GM19463 (cell line): ENCODE measurements around the gene MRPL22.
A peak's percentile ranks its signal among the peaks of the same experiment; 100 is the strongest.
"Not testable (repeated sequence)": the region's sequence is repeated elsewhere in the genome, so short reads cannot be mapped to it uniquely, and the experiment has no call there.

ENCODE experiments used
- ATAC-seq: cut with Tn5 transposase; IDR thresholded peaks from one replicate; pipeline ENCODE4 v1.9.1; 2021; ENCODE audit warnings: mild to moderate bottlenecking, moderate library complexity; ENCODE audit not compliant: unreplicated experiment

MRPL22 gene

GRCh38 chr5:154993461-154993860 lies 52.6 kb downstream of the MRPL22 start:
- no peak for ATAC-seq

DNA sequence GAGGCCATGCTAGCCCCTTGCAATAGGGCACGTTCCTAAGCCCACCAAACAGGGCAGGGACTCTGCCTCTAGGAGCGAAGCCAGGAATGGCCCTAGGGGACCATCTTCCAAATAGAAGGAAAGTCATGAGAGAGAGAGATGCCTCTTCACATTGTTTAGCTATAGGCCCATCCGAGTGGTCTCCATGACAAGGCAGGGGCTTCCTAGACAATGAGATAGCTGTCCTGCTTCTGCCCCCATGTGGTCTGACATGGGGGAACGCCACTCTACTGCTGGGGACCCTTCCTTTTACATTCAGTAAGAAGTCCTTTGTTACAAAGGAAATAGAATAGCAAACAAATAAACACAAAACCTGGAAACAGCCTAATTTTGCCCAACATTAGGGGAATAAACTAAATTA lies 54.8 kb downstream of the MRPL22 start:
- ATAC-seq, result no peak

DNA sequence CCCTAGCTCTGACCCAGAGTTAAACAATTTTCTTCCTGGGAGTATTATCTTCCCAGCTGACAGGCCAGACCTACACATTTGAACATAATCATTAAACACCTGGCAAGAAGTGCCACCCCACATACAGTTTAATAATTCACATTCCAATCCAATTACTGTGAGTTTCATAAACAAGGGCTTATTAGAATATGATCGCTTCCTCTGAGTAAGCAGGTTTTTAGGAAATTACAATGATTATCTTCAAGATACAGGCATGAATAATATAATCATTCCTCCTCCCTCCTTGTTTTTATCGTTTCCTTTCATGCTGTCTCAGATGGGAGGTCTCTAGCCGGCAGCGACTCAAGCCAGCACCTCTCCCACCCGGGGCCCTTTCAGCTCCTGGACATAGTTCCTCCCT lies 56.9 kb downstream of the MRPL22 start:
- ATAC-seq, result no peak

GRCh38 chr5:154999865-155000264 lies 59.0 kb downstream of the MRPL22 start:
- ATAC-seq, result no peak

DNA sequence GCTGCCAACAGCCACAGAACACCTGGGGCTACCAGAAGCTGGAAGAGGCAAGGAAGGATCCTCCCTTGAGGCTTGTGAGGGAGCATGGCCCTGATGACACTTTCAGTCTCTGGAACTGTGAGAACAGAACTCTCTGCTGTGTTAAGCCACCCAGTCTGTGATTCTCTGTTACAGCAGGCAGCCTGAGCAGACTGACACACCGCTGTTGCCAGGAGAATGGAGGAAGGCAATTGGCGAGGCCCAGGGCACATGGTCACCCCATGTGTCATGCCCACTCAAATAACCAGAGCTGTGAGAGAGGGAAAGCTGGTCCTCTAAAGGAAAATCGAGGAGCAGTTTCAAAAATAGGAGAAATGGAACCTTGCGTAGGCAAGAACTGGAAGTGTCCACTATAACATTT lies 60.6 kb downstream of the MRPL22 start:
- ATAC-seq, result no peak

- not testable (repeated sequence) for ATAC-seq
Observed at GRCh38 chr5:155002722-155003121, 61.8 kb downstream of the MRPL22 start.

DNA sequence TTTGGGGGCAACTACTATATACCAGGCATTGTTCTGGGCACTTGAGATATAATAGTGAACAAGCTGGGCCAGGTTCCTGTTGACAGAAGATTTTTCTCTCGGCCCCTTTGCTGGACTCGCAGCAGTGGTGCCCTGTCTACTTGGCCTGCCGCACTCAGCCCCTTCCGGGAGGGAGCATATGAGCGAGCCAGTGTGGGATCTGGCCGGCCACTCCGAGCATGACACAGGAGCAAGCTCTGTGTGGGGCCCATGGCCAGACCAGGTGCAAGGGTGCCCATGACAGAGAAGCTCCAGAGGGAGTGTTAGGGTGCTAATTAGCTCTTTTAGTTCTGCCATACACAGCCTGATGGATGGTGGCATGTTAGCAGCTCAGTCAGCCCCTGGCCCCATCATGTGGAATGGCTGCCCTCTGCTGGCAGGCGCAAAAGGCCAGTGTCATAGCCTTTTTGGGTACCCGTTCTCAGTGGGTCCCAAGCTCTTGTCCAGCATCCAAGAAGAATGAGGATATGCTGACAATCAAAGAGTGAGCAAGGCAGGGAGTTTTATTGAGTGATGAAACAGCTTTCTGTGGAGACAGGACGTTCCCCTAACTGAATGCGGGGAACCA lies 63.4 kb downstream of the MRPL22 start:
- ATAC-seq, result no peak

GRCh38 chr5:155006265-155006664 lies 65.4 kb downstream of the MRPL22 start:
- not testable (repeated sequence) for ATAC-seq

GRCh38 chr5:155008669-155009068 lies 67.8 kb downstream of the MRPL22 start:
- no peak for ATAC-seq

- no peak for ATAC-seq
Observed at GRCh38 chr5:155010881-155011280, 70.0 kb downstream of the MRPL22 start.

DNA sequence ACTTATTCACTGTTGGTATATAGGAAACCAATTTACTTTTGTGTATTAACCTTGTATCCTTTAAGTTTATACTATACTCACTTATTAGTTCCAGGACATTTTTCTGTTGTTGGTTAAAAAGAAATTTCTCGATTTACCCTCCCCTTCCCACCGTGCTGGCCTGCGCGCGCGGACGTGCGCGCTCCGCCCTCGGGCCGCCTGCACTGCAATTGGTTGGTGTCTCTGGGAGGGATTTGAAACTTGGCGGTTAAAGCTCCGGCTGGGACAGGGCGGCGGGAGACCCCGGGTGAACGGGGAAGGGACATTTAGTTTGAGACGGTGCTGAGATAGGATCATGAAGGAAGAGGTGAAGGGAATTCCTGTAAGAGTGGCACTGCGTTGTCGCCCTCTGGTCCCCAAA lies 72.7 kb downstream of the MRPL22 start, which contains the start of gene KIF4B:
Gene KIF4B, plus strand, starts transcription at position 230 of the 400 bp plus-strand sequence. Its CDS starts 105 bp downstream, at position 335.
- ATAC-seq, result no peak

DNA sequence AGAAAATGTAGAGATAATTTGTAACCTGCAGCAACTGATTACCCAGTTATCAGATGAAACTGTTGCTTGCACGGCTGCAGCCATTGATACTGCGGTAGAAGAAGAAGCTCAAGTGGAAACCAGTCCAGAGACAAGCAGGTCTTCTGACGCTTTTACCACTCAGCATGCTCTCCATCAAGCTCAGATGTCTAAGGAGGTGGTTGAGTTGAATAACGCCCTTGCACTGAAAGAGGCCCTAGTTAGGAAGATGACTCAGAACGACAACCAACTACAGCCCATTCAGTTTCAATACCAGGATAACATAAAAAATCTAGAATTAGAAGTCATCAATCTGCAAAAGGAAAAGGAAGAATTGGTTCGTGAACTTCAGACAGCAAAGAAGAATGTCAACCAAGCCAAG lies 74.4 kb downstream of the MRPL22 start:
- ATAC-seq, result no peak

- peak; percentile 97 for ATAC-seq
Observed at GRCh38 chr5:155017610-155018009, 76.7 kb downstream of the MRPL22 start.
